IPS-NIHi7 (cell line): Measurements from ENCODE around the gene ADO.

Experiments used
- DNase-seq: peaks from one replicate; pipeline ENCODE4 v3.0.0; 2012; ENCODE audit warnings: mixed read lengths; ENCODE audit errors: extremely low spot score

ADO gene

DNA sequence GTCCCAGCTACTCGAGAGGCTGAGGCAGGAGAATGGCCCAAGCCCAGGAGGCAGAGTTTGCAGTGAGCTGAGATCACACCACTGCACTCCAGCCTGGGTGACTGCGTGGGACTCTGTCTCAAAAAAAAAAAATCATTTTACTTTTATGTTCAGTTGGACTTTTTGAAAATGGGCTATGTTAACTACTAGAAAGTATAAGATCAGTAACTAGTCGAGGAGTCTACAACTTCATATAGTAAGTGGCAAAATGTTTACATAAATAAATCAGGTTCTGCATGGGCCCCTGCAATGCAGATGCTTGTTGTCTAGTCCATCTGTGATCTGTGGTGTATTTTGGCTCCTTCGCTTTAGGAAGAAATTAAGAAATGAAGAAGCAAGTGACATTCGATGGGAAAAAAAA, 12.3 kb upstream of the ADO start:
- no peak for DNase-seq

DNA sequence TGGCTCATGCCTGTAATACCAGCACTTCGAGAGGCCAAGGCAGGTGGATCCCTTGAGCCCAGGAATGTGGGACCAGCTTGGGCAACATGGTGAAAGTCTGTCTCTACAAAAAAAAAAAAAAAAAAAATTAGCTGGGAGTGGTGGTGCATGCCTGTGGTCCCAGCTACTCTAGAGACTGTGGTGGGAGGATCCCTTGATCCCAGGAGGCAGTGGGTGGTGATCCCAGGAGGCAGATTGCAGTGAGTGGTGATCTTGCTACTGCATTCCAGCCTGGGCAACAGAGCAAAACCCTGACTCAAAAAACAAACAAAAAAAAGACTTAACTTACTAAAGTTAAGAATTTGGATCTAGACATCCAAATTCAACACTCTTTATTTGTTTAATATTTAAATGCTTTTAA, 10.2 kb upstream of the ADO start:
- no peak for DNase-seq

DNA sequence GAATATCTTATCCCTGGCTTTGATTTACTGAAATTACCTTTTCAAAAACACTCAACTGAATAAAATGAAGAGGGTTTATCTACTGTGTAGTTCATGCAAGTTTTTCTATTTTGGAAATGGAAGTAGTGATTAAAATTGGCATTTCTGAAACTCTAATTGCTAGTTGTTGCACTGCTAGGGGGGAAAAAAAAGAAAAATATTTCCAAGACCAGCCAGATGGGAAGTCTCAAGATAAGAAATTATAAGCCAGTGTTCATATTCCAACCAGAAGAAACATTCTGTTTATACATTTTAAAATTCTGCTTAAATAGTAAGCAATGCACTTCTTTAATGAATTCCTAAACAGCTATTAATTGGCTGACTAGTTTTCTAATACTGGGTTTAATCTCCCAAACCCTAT, 9.4 kb upstream of the ADO start:
- no peak for DNase-seq

DNA sequence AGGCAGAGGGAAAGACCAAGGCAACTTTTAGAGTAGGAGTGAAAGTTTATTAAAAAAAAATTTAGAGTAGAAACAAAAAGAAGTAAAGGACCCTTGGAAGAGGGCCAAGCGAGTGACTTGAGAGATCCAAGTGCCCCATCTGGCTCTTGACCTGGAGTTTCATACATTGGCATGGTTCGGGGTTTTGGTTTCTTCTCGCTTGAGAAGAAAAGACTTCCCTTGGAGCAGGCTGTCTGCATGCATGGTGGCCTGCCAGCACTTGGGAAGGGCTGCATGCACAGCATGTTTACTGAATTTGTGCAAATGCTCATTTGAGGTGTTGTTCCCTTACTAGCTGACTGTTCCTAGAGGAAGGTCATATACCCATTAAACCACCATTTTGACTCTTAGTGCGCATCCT, 8.8 kb upstream of the ADO start:
- DNase-seq: no peak

DNA sequence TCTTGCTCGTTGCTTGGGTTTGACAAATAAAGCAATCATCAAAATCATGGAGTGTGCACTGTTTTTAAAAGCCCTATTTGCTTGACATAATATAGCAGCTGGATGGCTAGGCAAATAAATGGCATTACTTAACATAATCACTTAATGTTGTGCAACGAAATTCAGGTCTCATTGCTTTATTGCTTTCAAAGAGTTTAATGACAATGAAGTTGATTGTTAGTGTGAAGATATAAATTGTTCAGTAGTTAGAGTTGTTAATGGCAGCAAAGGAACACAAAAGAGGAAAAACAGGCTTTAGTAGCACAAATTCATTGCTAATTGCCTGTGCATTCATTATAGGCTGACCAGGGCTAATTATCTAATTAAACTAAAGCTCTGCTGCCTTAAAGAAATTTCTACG, 7.6 kb upstream of the ADO start:
- no peak for DNase-seq

DNA sequence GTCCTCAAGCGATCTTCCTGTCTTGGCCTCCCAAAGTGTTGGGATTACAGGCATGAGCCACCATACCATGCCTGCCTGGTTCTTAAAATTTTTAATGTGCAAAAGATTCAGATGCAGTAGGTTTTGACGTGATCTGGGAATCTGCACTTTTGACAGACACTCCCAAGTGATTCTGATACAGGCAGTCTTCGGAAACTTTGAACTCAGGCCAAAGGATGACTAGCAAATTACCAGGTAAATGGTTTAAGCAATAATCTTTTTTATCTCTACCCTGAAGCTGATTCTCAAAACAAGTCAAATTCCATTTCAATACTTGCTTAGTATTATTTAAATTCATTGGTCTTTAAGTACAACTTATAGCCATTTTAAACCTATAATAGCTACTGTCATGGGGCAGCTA, 2.6 kb upstream of the ADO start:
- no peak for DNase-seq

DNA sequence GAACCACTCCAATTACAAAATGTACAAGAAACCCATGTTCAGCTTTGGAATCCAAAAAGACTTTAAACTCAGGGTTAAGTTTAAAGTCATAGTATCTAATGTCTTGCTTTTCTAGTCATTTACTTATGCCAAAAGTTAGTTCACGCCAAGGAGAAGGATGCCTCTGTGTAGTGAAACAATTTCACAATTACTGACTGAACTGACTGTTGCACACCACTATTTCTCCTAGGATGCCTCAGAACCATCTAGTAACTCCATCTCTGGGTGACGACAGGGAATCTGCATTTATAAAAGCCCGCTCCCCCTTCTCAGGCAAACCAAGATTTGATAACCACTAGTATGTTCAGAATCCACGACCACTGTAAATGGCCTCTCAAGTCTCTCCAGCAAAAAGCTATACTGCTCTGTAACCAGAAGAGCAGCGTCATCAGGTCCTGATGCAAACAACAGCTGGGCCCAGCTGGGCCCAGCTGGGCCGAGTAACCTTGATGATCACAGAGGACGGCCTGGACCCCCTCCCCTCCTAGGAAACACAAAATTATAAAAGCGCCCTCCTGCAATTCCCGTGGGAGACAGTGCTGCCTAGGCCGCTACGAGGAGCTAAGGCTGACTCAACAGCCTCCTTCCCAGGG, 680 bp upstream of the ADO start:
- DNase-seq: no peak

DNA sequence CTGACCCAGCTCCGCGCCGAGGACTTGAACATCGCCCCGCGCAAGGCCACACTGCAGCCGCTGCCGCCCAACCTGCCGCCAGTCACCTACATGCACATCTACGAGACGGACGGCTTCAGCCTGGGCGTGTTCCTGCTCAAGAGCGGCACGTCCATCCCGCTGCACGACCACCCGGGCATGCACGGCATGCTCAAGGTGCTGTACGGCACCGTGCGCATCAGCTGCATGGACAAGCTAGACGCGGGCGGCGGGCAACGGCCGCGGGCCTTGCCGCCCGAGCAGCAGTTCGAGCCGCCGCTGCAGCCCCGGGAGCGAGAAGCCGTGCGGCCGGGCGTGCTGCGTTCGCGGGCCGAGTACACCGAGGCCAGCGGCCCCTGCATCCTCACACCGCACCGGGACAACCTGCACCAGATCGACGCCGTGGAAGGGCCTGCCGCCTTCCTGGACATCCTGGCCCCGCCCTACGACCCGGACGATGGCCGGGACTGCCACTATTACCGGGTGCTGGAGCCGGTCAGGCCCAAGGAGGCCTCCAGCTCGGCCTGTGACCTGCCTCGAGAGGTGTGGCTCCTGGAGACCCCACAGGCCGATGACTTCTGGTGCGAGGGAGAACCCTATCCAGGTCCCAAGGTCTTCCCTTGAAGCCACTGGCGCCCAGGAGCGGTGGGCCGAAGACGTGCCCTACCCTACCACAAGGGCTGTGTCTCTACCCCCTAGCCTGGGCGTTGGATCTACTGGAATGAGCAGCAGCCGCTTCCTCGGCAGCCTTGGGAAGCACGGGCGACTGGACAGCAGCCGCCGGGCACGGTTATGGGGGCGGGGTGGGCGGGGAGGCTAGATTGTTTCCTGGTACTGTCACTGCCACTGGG, 945 bp downstream of the ADO start:
- DNase-seq: peak; percentile 54

DNA sequence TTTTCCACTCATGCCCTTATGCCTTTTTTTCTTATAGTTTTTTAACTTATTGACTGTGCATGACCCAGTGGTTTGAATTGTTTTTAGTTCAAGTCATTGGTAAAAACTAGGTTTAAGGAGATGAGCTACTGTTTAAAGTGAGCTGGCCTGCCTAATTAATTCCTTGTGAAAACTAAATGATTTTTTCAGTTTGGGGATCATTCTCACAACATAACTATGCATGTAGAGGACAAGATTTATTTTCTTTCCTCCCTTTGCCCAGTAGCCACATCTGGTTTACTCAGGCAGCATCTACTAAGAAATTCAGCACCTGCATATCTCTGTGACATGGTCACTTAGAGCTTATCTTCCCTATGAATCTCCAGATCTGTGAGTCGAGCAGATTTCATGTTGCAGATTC, 1.7 kb downstream of the ADO start:
- DNase-seq: no peak

DNA sequence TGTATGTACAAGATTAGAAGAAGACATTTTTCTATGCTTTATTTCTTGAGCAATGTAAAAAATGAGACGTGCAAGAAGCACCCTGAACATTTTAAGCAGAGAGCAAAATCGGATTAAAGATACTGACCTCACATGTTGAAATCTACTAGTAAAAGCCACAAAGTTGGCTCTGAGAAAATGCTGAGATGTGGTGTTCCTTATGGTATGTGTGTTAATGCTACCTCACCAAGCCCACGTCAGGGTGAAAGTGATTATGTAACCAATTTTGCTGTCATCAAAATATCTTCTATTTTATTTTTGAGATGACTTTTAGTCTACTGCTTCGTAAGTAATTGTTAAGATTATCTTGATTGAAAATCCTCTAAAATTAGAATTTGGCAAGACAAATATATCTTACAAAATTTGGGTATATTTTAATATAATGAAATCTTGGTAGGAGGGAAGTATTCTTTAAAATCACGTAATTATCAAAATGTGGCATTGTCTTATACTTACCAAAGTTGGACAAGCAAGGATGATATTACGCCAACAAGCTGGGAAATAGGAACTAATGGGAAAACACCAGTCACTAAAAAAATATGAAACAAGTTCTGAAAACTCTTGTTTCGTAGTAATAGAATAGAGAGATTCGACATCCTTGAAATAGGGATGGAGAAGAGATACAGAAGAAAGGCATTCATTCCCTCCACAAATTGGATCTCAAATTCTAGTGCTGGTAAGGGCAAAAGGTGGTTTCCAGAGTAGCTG, 5.8 kb downstream of the ADO start:
- no peak for DNase-seq

DNA sequence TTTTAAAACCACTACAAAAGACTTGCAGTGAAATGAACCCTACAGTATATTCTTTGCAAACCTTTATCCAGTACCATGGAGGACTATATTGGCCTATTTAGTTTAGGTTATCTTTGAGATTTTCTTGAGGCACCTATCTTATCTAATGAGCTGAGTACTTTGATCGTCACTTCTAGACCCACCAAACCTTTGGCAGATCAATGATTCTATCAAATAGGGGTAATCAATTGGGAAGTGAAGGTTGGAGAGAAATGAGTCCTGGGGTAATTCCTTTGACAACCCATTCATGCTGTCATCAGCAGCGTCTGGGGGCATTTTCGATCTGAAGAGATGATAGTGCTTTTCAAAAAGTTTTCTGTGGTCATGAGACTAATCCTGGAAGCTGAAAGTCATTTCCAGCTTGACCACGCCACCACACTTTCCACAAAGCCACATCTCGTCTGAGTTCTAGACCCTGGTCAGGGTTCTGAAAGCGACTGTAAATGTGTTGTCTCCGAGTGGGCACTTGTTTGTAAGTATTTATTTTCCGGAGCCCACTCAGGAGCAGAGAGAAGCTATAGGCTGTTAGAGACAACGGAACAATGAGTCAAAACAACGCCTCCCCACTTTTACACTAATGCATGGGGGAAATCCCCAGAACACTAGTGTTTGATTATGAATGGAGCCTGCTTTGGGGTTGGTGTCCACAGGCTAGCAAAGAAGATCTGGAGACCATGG, 6.8 kb downstream of the ADO start:
- DNase-seq: no peak

DNA sequence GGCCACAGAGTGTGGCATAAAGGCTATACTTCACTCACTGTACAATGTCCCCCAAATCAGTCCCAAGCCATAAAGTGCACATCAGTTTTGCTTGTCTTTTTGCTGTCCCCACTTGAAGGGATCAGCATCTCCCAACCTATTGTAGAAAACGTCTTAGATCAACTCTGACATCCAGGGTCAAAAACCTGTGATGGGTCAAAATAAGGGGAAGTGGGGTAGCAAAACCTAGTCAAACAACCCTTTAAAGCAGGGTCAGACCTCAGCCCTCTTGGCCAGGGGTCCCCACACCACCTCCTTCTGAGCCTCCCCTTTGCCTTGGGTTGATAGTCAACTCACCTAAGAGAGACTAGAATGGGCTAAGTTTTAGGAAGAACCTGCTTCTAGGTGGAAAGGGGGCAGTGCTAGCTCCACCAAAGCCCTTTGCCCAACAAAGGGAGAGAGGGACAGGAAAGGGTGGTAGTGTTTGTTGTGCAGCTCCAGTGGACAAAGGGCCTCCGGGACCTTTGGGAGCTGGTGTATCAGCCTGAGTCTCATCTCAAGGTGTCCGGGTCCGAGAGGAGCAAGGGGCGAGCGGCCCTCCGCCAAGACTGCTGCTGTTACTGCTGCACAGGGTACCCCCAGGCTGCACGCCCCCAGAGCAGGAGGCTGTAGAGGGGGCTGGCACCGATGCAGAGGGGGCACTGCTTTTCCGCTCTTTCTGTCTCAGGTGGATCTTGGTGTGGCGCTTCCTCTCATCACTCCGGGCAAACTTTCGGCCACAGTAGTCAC, 8.3 kb downstream of the ADO start:
- no peak for DNase-seq

DNA sequence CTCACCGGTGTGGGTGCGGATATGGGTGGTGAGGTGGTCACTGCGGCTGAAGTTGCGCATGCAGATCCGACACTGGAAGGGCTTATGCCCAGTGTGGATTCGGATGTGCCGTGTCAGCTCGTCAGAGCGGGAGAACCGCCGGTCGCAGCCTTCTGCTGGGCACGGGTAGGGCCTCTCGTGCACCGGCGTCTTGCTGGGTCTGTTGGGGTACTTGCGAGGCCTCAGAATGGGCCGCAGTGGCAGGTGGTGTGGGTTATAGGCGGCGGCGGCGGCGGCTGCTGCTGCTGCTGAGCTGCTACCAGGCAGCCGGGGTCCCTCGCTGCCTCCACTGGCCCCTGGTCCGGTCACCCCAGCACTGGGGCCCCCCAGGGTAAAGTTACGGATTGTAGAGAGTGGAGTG, 8.9 kb downstream of the ADO start:
- DNase-seq: no peak

DNA sequence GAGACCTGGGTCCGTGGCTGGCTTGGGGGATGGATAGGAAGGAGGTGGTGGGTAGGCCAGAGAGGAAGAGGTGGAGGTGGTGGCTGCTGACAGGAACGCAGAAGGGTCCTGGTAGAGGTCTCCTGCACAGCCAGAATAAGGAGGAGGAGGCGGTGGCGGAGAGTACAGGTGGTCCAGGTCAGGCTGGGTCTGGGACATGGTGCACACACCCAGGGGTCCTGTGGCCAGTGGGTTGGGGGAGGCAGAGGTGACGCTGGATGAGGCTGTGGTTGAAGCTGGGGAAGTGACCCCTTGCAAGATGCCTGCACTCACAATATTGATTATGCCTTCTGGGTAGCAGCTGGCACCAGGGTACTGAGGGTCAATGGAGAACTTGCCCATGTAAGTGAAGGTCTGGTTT, 9.5 kb downstream of the ADO start:
- DNase-seq: no peak

DNA sequence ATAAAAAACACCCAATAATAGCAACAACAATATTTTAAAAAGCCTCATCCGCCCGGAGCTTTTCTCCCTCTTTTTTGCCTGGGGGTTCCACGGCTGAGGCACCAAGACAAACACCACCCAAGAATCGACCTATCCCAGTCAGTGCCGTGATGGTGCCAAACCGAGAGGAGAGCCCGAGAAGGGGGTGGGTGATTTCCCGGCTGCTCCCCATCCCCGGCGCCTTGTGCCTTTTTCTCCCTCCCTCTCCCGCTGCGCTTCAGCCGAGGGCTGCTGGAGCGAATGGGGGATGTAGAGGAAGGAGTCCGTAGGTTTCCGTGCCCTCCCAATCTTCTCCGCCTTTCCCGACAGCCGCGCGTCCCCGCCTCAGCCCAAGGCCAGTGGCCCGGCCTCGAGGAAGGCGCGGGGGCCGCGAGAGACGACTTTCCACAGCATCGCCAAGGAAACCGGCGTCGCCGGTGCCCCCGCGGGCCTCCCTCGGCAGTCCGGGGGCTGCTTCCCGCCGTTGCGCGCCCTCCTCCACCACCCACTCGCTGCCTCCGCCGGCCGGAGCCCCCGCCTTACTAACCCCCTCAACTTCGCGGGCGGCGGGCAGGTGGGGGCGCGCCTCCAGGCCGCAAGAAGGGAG, 10.3 kb downstream of the ADO start:
- peak; percentile 22 for DNase-seq

DNA sequence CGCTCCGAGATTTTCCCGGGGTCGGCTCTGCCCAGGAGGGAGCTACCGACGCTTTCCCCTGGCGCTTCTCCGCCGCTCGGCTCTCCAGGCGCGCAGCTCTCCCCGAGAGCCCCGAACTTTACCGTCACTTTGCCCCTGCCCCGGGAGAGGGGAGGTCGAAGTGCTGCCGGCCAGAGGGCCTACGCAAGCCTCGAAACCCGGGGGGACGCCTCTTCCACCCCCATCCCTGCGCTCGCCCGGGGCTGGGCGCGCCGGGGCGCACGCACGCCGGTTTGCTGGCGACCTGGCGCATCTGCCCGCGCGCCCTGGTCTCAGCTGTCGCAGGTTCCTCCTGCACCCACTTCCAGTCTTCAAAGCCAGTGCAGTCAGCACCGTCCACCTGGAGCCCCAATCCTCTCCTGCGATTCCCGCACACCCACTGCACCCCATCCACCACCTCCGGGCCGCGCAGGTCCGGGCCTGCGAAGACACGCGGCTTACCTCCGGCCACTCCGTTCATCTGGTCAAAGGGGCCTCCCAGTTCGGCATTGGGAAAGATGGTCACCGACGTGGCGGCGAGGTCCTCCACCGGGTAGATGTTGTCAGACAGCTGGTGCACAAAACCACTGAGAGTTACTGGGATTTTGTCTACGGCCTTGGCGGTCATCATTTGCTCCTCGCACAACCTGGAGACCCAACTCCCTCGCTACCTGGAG, 11.0 kb downstream of the ADO start:
- DNase-seq: peak; percentile 22

DNA sequence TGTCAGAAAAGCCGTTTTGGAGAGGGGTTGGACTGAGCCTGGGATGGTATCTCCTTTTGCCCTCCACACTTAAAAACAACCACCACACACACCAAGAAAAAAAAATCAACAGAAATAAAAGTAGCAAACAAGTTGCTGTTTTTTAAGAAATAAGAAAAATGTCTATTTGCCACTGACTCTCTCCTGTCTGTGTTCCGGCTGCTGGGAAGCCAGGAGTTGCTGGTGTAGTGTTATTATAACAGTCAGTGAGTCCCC, 11.5 kb downstream of the ADO start:
- no peak for DNase-seq

DNA sequence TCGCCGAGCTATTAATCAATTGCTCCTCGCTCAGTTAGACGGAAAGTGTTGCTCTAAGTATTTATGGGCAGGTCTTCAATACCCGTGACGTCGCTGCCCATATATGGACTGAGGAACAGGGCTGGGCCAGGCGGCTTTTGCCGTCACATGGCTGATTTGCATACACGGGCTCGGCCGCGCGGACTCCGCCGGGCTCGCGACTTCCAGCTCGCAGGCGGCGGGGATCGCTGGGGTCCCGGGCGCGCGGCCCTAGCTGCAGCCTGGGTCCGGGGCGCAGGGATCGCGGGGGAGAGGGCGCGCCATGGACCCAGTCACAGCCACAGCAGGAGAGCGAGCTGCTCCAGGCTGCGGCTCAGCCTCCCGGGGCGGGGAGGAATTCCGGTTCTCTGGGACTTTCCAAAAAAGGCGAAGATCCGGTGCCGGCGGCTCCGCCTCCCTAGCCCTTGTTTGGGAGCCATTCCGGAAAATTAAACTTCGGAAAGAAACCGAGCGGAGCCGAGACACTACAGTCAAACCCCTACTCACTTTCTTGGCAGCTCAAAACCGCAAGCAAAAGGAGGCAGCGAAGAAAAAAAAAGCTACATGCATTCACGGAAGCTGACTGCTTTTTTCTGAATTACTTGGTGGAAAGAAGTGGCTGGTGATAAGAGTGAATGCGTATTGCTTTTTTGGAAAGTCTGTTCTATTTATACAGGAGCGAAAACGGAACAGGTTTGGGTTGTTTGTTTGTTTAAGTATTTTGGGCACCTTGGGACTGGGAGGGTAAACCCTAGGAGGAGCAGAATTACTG, 12.0 kb downstream of the ADO start, which contains the start of gene EGR2:
Gene EGR2, minus strand, starts transcription at position 36 of the 790 bp plus-strand sequence. CDS start 337 bp downstream, outside the sequence.
- peak; percentile 82 for DNase-seq

DNA sequence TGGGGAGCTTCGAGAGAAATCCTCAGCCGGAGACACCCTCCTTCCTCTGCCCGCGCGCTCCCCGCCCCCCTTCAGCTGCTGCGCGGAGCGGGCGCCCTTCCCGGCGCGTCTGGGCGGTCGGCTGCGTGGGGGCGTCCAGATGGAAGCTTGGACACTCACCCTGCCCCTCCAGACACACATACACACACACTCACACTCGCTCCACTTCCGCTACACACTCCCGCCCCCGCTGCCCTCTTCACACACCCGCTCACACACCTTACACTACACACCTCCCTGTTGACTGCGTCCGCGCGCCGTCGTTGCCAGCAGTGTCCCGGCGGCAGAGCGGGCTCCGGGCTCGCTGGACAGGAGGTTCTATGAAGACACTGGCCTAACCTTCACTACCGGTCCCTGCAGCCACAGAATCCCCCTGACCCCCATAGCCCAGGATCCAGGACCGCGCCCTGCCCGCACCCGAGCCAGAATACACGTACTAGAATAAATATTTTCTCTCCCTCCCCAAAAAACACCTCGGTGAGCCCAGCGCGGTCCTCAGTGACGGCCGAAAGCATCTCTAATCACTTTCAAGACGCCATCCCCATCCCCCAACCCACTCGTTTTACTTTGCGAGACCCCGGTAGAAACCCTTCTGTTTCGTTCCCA, 12.7 kb downstream of the ADO start:
- DNase-seq: no peak
